HEK293 (cell line): ENCODE results near the gene CTPS1.

Experiments
- CTCF ChIA-PET: fragments of 350-600 bp; formaldehyde crosslinking; extraction: SDS; loops from one replicate; lab custom pipeline; 2021; ENCODE audit warnings: antibody characterized with exemption; lab: Yijun Ruan, JAX
- POLR2A ChIA-PET: fragments of 300-600 bp; formaldehyde crosslinking; extraction: SDS; loops from one replicate; lab custom pipeline; 2020; ENCODE audit warnings: antibody characterized with exemption, inconsistent platforms; lab: Yijun Ruan, JAX
- H3K27ac ChIP-seq: fragments of 200-500 bp; sonication (Bioruptor generic); 2 replicates; pipeline ENCODE4 v1.5.1; 2014; ENCODE audit warnings: low read depth, low read length, control low read depth, inconsistent platforms; ENCODE audit errors: extremely low read depth
- H3K36me3 ChIP-seq, 2 experiments: fragments of 200-500 bp in 1 of 2; sonication (Bioruptor generic) in 1 of 2; 1 replicate in 1 of 2; 2 replicates in 1 of 2; pipeline ENCODE4 v1.5.1; 2014 to 2017; ENCODE audit warnings: inconsistent platforms in 2 of 2, low read length in 2 of 2; ENCODE audit not compliant: control insufficient read depth in 2 of 2, insufficient read depth in 1 of 2
- H3K4me1 ChIP-seq: fragments of 200-500 bp; sonication (Bioruptor generic); 2 replicates; pipeline ENCODE4 v1.5.1; 2014; ENCODE audit warnings: mild to moderate bottlenecking, low read length, inconsistent platforms; ENCODE audit not compliant: control insufficient read depth, insufficient read depth
- H3K4me3 ChIP-seq: 2 replicates; pipeline ENCODE4 v1.5.1; 2011; ENCODE audit warnings: low read depth, mild to moderate bottlenecking, control low read depth, low read length, moderate library complexity
- H3K9me3 ChIP-seq: fragments of 200-500 bp; sonication (Bioruptor generic); 2 replicates; pipeline ENCODE4 v1.5.1; 2014; ENCODE audit warnings: low read depth, low read length, inconsistent platforms; ENCODE audit not compliant: control insufficient read depth, insufficient read depth
- AEBP2 ChIP-seq: fragments of 450-650 bp; formaldehyde crosslinking; IDR thresholded peaks from 2 replicates; pipeline ENCODE4 v1.5.1; 2016; ENCODE audit warnings: missing biosample characterization, missing genetic modification characterization, borderline replicate concordance
- MYNN ChIP-seq: fragments of 450-650 bp; formaldehyde crosslinking; IDR thresholded peaks from 2 replicates; pipeline ENCODE4 v1.5.1; 2016; ENCODE audit warnings: missing biosample characterization, missing genetic modification characterization, borderline replicate concordance
- PRDM1 ChIP-seq: fragments of 450-650 bp; formaldehyde crosslinking; IDR thresholded peaks from 2 replicates; pipeline ENCODE4; 2016; ENCODE audit warnings: missing biosample characterization, missing genetic modification characterization
- YY1 ChIP-seq: fragments of 450-650 bp; formaldehyde crosslinking; IDR thresholded peaks from 2 replicates; pipeline ENCODE4 v1.5.1; 2018; ENCODE audit warnings: missing biosample characterization, missing genetic modification characterization
- ZBTB49 ChIP-seq: fragments of 450-650 bp; formaldehyde crosslinking; IDR thresholded peaks from 2 replicates; pipeline ENCODE4 v1.5.1; 2016; ENCODE audit warnings: missing biosample characterization, missing genetic modification characterization, low read depth
- ZBTB7A ChIP-seq: fragments of 450-650 bp; formaldehyde crosslinking; IDR thresholded peaks from 2 replicates; pipeline ENCODE4 v1.5.1; 2016; ENCODE audit warnings: low read depth, missing biosample characterization, missing genetic modification characterization
- ZFP41 ChIP-seq: fragments of 450-650 bp; formaldehyde crosslinking; IDR thresholded peaks from 2 replicates; pipeline ENCODE4 v1.5.1; 2016; ENCODE audit warnings: missing biosample characterization, missing genetic modification characterization, borderline replicate concordance
- ZNF138 ChIP-seq: fragments of 450-650 bp; formaldehyde crosslinking; IDR thresholded peaks from 2 replicates; pipeline ENCODE4 v1.5.1; 2016; ENCODE audit warnings: missing biosample characterization, missing genetic modification characterization, borderline replicate concordance
- ZNF140 ChIP-seq: fragments of 450-650 bp; formaldehyde crosslinking; IDR thresholded peaks from 2 replicates; pipeline ENCODE4 v1.5.1; 2016; ENCODE audit warnings: missing biosample characterization, missing genetic modification characterization
- ZNF214 ChIP-seq: fragments of 450-650 bp; formaldehyde crosslinking; IDR thresholded peaks from 2 replicates; pipeline ENCODE4 v1.5.1; 2017; ENCODE audit warnings: missing biosample characterization, mild to moderate bottlenecking, missing genetic modification characterization, borderline replicate concordance
- ZNF341 ChIP-seq: fragments of 450-650 bp; formaldehyde crosslinking; IDR thresholded peaks from 2 replicates; pipeline ENCODE4; 2016; ENCODE audit warnings: low read depth, missing biosample characterization, missing genetic modification characterization
- ZNF423 ChIP-seq: fragments of 450-650 bp; formaldehyde crosslinking; IDR thresholded peaks from 2 replicates; pipeline ENCODE4 v1.5.1; 2016; ENCODE audit warnings: missing biosample characterization, missing genetic modification characterization
- ZNF48 ChIP-seq: fragments of 450-650 bp; formaldehyde crosslinking; IDR thresholded peaks from 2 replicates; pipeline ENCODE4 v1.5.1; 2016; ENCODE audit warnings: missing biosample characterization, missing genetic modification characterization
- ZNF521 ChIP-seq: fragments of 450-650 bp; formaldehyde crosslinking; IDR thresholded peaks from 2 replicates; pipeline ENCODE4 v1.5.1; 2017; ENCODE audit warnings: missing biosample characterization, mild to moderate bottlenecking, missing genetic modification characterization
- ZNF560 ChIP-seq: fragments of 450-650 bp; formaldehyde crosslinking; IDR thresholded peaks from 2 replicates; pipeline ENCODE4 v1.5.1; 2017; ENCODE audit warnings: missing biosample characterization, missing genetic modification characterization, borderline replicate concordance
- ZNF654 ChIP-seq: fragments of 450-650 bp; formaldehyde crosslinking; IDR thresholded peaks from 2 replicates; pipeline ENCODE4 v1.5.1; 2016; ENCODE audit warnings: low read depth, missing biosample characterization, missing genetic modification characterization
- ZNF664 ChIP-seq: fragments of 450-650 bp; formaldehyde crosslinking; IDR thresholded peaks from 2 replicates; pipeline ENCODE4 v1.5.1; 2016; ENCODE audit warnings: missing biosample characterization, missing genetic modification characterization
- ZNF692 ChIP-seq: fragments of 450-650 bp; formaldehyde crosslinking; IDR thresholded peaks from 2 replicates; pipeline ENCODE4 v1.5.1; 2016; ENCODE audit warnings: missing biosample characterization, missing genetic modification characterization

The CTPS1 gene

GRCh38 chr1:40979241-40980067 is at the start of gene CTPS1 (continued):
- TF ChIP-seq ZNF521 = no peak
- no peak for TF ChIP-seq ZFP41 (tag by site-specific recombination)
- no peak for TF ChIP-seq ZNF423 (tag by site-specific recombination)

GRCh38 chr1:40930174-40930964 is 49.1 kb upstream of the CTPS1 start:
- no peaks in the 10 kb centered on the region for H3K36me3 ChIP-seq
- ChIA-PET POLR2A (no interaction called here), CTCF (interaction anchor here (0.7 to 1.6 kb wide), 3 partner anchors 22 to 76 kb away, joined by 3 to 4 read pairs (median 4); no protein-coding TSS in a partner anchor)
- H3K4me1 ChIP-seq = no peaks in the 10 kb centered on the region
- no peaks in the 10 kb centered on the region for H3K9me3 ChIP-seq
- no peak overlapping the region for H3K4me3 ChIP-seq
- TF ChIP-seq ZNF692 (tag by site-specific recombination) = no peak
- TF ChIP-seq ZNF138 (tag by site-specific recombination) = no peak
- TF ChIP-seq ZNF560 (tag by site-specific recombination) = no peak
- H3K27ac ChIP-seq = no peak overlapping the region

GRCh38 chr1:40931601-40932000 is 47.9 kb upstream of the CTPS1 start:
- Histone ChIP-seq H3K9me3 (no peaks in the 10 kb centered on the region), H3K4me3 (no peak overlapping the region), H3K27ac (no peak overlapping the region), H3K4me1 (no peaks in the 10 kb centered on the region), H3K36me3 (no peaks in the 10 kb centered on the region)
- no peak for TF ChIP-seq ZBTB49 (tag by site-specific recombination)
- no peak for TF ChIP-seq AEBP2 (tag by site-specific recombination)
- TF ChIP-seq ZNF341 (tag by site-specific recombination) = no peak
- TF ChIP-seq MYNN (tag by site-specific recombination) = no peak
- no peak for TF ChIP-seq ZNF140 (tag by site-specific recombination)
- no peak for TF ChIP-seq YY1
- no peak for TF ChIP-seq ZNF654
- no peak for TF ChIP-seq ZNF214 (tag by site-specific recombination)
- no peak for TF ChIP-seq ZBTB7A (tag by site-specific recombination)
- TF ChIP-seq PRDM1 (tag by site-specific recombination) = no peak
- TF ChIP-seq ZNF48 (tag by site-specific recombination) = no peak
- no peak for TF ChIP-seq ZNF664 (tag by site-specific recombination)
- ChIA-PET POLR2A (no interaction called here), CTCF (no interaction called here)
